ENCODE data around the gene TAF4B.
"Not testable (repeated sequence)": the region's sequence is repeated elsewhere in the genome, so short reads cannot be mapped to it uniquely, and the experiment has no call there.

TAF4B gene

GRCh38 chr18:26277374-26277773 is 51.1 kb downstream of the TAF4B start:
- Histone ChIP-seq H3K9me3 (ENCODE audit: low read length) (peaks cover 4% of the 10 kb centered on the region), H3K4me3 (ENCODE audit: low read depth in 1 of 2, low read length in 2 of 2) (no peak overlapping the region), H3K36me3 (ENCODE audit: insufficient read depth, low read length) (no peaks in the 10 kb centered on the region), H3K4me1 (ENCODE audit: insufficient read depth, low read length) (no peaks in the 10 kb centered on the region), H3K27ac (ENCODE audit: low read depth, low read length) (no peak overlapping the region), H3K9ac (ENCODE audit: low read length) (no peak overlapping the region), H3K27me3 (ENCODE audit: control insufficient read depth in 1 of 2, insufficient read depth in 2 of 2, low read length in 2 of 2) (no peaks in the 10 kb centered on the region)

DNA sequence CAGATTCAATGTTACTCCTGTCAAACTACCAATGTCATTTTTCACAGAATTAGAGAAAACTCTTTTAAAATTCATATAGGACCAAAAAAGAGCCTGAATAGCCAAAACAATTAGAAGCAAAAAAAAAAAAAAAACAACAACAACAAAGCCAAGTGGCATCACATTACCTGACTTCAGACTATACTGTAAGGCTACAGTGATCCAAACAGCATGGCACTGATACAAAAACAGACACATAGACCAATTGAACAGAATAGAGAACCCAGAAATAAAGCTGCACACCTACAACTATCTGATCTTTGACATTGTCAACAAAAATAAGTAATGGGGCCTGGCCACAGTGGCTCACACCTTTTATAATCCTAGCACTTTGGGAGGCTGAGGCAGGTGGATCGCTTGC is 53.2 kb downstream of the TAF4B start:
- Histone ChIP-seq H3K4me1 (ENCODE audit: insufficient read depth, low read length) (no peaks in the 10 kb centered on the region), H3K27ac (ENCODE audit: low read depth, low read length) (no peak overlapping the region), H3K9ac (ENCODE audit: low read length) (no peak overlapping the region), H3K4me3 (ENCODE audit: low read depth in 1 of 2, low read length in 2 of 2) (no peak overlapping the region), H3K27me3 (ENCODE audit: control insufficient read depth in 1 of 2, insufficient read depth in 2 of 2, low read length in 2 of 2) (no peaks in the 10 kb centered on the region), H3K9me3 (ENCODE audit: low read length) (peaks cover 4% of the 10 kb centered on the region), H3K36me3 (ENCODE audit: insufficient read depth, low read length) (no peaks in the 10 kb centered on the region)

GRCh38 chr18:26286008-26286407 is 59.8 kb downstream of the TAF4B start:
- Histone ChIP-seq H3K9ac (ENCODE audit: low read length) (no peak overlapping the region), H3K27ac (ENCODE audit: low read depth, low read length) (no peak overlapping the region), H3K27me3 (ENCODE audit: control insufficient read depth in 1 of 2, insufficient read depth in 2 of 2, low read length in 2 of 2) (no peaks in the 10 kb centered on the region), H3K9me3 (ENCODE audit: low read length) (no peaks in the 10 kb centered on the region), H3K4me1 (ENCODE audit: insufficient read depth, low read length) (no peaks in the 10 kb centered on the region), H3K4me3 (ENCODE audit: low read depth in 1 of 2, low read length in 2 of 2) (no peak overlapping the region), H3K36me3 (ENCODE audit: insufficient read depth, low read length) (no peaks in the 10 kb centered on the region)

DNA sequence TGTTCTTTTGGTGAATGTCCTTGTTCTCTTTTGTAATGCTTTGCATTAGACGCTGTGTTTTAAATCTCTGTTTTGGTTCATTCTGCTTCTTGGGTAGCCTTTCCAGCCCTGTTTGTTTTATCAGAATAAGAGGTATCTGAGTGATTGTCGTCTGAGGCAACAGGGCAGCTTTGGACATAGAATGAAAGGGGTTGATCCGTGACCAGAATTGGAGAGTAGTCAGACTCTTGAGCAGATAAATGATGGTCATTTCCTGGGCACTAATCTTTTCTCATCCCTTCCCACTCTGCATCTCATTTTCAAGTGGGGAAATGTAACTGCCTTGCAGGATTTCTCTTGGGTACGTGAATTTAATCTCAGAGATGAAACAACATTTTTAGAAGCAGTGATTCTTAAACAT is 61.4 kb downstream of the TAF4B start:
- H3K27ac ChIP-seq (ENCODE audit: low read depth, low read length): no peak overlapping the region
- no peaks in the 10 kb centered on the region for H3K9me3 ChIP-seq (ENCODE audit: low read length)

DNA sequence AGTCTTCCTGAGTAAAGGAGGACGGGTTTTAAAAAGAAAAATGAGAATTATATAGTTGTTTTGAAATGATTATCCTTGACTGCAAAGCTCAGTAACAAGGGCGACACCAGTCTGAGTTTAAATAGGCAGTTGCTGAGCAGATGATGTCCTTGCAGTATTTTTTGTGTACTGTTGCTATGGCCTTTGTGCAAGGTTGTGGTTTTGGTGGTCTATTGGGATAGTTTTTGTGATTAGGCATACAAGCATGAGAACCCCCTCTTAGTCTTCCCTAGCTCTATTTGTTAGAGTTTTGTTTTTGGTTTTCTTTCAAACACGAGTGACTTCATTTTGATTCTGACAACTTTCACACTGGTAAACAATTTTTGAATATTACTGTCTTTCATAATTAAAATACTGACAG is 64.1 kb downstream of the TAF4B start:
- Histone ChIP-seq H3K4me1 (ENCODE audit: insufficient read depth, low read length) (no peaks in the 10 kb centered on the region), H3K9ac (ENCODE audit: low read length) (no peak overlapping the region), H3K9me3 (ENCODE audit: low read length) (no peaks in the 10 kb centered on the region), H3K27me3 (ENCODE audit: control insufficient read depth in 1 of 2, insufficient read depth in 2 of 2, low read length in 2 of 2) (no peaks in the 10 kb centered on the region), H3K4me3 (ENCODE audit: low read depth in 1 of 2, low read length in 2 of 2) (no peak overlapping the region), H3K27ac (ENCODE audit: low read depth, low read length) (no peak overlapping the region), H3K36me3 (ENCODE audit: insufficient read depth, low read length) (no peaks in the 10 kb centered on the region)

More for the DNA sequence above, 61.4 kb downstream of the TAF4B start:
- no peaks in the 10 kb centered on the region for H3K36me3 ChIP-seq (ENCODE audit: insufficient read depth, low read length)
- H3K27me3 ChIP-seq (ENCODE audit: control insufficient read depth in 1 of 2, insufficient read depth in 2 of 2, low read length in 2 of 2): no peaks in the 10 kb centered on the region
- H3K9ac ChIP-seq (ENCODE audit: low read length): no peak overlapping the region
- H3K4me1 ChIP-seq (ENCODE audit: insufficient read depth, low read length): no peaks in the 10 kb centered on the region
- no peak overlapping the region for H3K4me3 ChIP-seq (ENCODE audit: low read depth in 1 of 2, low read length in 2 of 2)

DNA sequence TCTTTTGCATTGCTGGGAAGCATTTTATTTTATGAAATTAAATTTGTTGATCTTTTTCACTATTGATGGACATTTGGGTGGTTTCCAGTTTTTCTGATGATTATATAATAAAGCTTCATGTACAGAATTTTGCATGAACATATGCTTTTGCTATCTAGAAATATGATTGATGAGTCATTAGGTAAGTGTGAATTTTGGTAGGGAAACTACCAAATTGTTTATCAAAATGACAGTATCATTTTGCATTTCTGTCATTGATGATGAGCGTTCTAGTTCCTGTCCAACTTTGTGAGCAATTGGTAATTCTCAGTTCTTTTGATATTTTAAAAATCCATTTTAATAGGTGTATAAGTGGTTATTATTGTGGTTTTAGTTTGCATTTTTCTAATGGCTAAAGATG is 67.7 kb downstream of the TAF4B start:
- H3K4me1 ChIP-seq (ENCODE audit: insufficient read depth, low read length): no peaks in the 10 kb centered on the region
- H3K36me3 ChIP-seq (ENCODE audit: insufficient read depth, low read length): no peaks in the 10 kb centered on the region
- H3K9me3 ChIP-seq (ENCODE audit: low read length): no peaks in the 10 kb centered on the region
- H3K27me3 ChIP-seq (ENCODE audit: control insufficient read depth in 1 of 2, insufficient read depth in 2 of 2, low read length in 2 of 2): no peaks in the 10 kb centered on the region
- no peak overlapping the region for H3K9ac ChIP-seq (ENCODE audit: low read length)
- H3K27ac ChIP-seq (ENCODE audit: low read depth, low read length): no peak overlapping the region
- no peak overlapping the region for H3K4me3 ChIP-seq (ENCODE audit: low read depth in 1 of 2, low read length in 2 of 2)

- Histone ChIP-seq H3K36me3 (ENCODE audit: insufficient read depth, low read length) (no peaks in the 10 kb centered on the region), H3K9me3 (ENCODE audit: low read length) (no peaks in the 10 kb centered on the region), H3K27me3 (ENCODE audit: control insufficient read depth in 1 of 2, insufficient read depth in 2 of 2, low read length in 2 of 2) (no peaks in the 10 kb centered on the region), H3K4me3 (ENCODE audit: low read depth in 1 of 2, low read length in 2 of 2) (no peak overlapping the region), H3K27ac (ENCODE audit: low read depth, low read length) (no peak overlapping the region), H3K4me1 (ENCODE audit: insufficient read depth, low read length) (no peaks in the 10 kb centered on the region), H3K9ac (ENCODE audit: low read length) (no peak overlapping the region)
Observed at GRCh38 chr18:26298107-26298506, 71.9 kb downstream of the TAF4B start.

DNA sequence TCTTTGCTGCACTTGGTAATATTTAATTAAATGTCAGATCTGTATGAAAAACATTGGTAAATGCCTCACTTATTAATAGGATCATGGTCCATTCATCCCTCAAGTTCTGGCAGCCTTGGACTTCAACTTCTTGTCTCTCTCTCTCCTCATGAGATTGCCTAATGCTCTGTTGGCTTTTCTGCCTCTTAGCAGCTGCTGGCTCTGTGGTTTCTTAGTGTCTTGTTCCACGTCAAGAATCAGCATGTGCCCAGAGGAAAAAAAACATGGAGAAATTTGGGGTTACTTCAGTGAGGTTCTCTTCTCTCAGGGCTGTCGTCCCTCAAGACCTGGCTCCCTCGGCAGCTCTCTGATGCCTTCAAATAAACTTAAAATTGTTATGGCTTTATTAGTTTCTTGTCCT is 75.4 kb downstream of the TAF4B start:
- no peaks in the 10 kb centered on the region for H3K36me3 ChIP-seq (ENCODE audit: insufficient read depth, low read length)
- no peaks in the 10 kb centered on the region for H3K9me3 ChIP-seq (ENCODE audit: low read length)
- H3K4me3 ChIP-seq (ENCODE audit: low read depth in 1 of 2, low read length in 2 of 2): no peak overlapping the region
- H3K27me3 ChIP-seq (ENCODE audit: control insufficient read depth in 1 of 2, insufficient read depth in 2 of 2, low read length in 2 of 2): no peaks in the 10 kb centered on the region
- H3K9ac ChIP-seq (ENCODE audit: low read length): no peak overlapping the region
- H3K27ac ChIP-seq (ENCODE audit: low read depth, low read length): no peak overlapping the region
- H3K4me1 ChIP-seq (ENCODE audit: insufficient read depth, low read length): no peaks in the 10 kb centered on the region

GRCh38 chr18:26303222-26303621 is 77.0 kb downstream of the TAF4B start:
- H3K36me3 ChIP-seq (ENCODE audit: insufficient read depth, low read length); H3K9me3 ChIP-seq (ENCODE audit: low read length); H3K4me1 ChIP-seq (ENCODE audit: insufficient read depth, low read length); H3K4me3 ChIP-seq (ENCODE audit: low read depth in 1 of 2, low read length in 2 of 2); H3K9ac ChIP-seq (ENCODE audit: low read length); H3K27me3 ChIP-seq (ENCODE audit: control insufficient read depth in 1 of 2, insufficient read depth in 2 of 2, low read length in 2 of 2); H3K27ac ChIP-seq (ENCODE audit: low read depth, low read length): not testable (repeated sequence)

DNA sequence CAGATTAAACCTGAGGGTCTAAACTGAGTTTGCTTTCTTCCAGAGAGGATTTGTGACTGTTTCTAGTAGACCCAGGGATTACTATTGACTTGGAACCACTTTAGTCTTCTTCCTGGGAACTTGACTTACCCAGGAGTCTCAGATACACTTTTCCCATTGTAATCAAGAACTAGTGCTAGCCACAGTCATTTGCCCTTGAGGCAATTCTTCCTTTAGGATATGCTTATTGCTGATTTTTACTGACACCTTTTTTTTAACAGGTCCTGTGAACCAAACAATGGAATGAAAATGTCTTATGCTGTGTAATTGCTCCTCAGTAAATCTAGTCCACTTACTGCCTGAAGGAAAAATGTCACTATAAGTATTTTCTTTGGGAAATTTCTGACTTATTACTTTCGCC is 78.3 kb downstream of the TAF4B start:
- no peak overlapping the region for H3K4me3 ChIP-seq (ENCODE audit: low read depth in 1 of 2, low read length in 2 of 2)
- H3K9me3 ChIP-seq (ENCODE audit: low read length): no peaks in the 10 kb centered on the region
- no peaks in the 10 kb centered on the region for H3K36me3 ChIP-seq (ENCODE audit: insufficient read depth, low read length)
- no peak overlapping the region for H3K27ac ChIP-seq (ENCODE audit: low read depth, low read length)
- no peaks in the 10 kb centered on the region for H3K4me1 ChIP-seq (ENCODE audit: insufficient read depth, low read length)
- no peaks in the 10 kb centered on the region for H3K27me3 ChIP-seq (ENCODE audit: control insufficient read depth in 1 of 2, insufficient read depth in 2 of 2, low read length in 2 of 2)
- H3K9ac ChIP-seq (ENCODE audit: low read length): no peak overlapping the region

DNA sequence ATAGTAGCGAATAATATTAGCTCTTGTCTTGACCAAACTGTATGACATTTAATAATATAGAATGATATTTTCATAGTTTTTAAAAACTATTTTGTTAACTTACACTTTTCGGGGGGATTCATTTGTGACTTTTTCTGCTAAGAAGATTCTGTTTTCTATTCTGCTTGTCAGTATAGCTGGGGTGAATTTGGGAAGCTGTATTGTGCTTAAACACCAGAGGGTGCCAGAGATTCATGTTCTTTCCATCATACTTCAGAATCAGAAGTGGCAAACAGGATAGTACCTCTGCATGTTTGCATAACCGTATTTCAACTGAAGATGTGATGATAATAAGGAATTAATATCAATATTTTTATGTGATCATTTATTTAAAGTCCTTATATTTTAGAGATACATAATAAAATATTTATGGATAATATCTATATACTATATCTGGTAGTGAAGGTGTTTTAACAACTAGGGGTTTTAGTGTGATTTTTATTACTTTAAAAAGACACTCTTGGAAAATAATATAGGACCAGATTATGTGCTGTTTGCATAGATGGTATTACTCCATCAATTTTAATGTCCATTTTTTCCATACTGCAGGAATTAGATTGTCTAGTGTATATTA is 81.0 kb downstream of the TAF4B start:
- no peaks in the 10 kb centered on the region for H3K4me1 ChIP-seq (ENCODE audit: insufficient read depth, low read length)
- no peaks in the 10 kb centered on the region for H3K9me3 ChIP-seq (ENCODE audit: low read length)
- no peak overlapping the region for H3K9ac ChIP-seq (ENCODE audit: low read length)
- H3K27me3 ChIP-seq (ENCODE audit: control insufficient read depth in 1 of 2, insufficient read depth in 2 of 2, low read length in 2 of 2): no peaks in the 10 kb centered on the region
- H3K4me3 ChIP-seq (ENCODE audit: low read depth in 1 of 2, low read length in 2 of 2): no peak overlapping the region
- no peaks in the 10 kb centered on the region for H3K36me3 ChIP-seq (ENCODE audit: insufficient read depth, low read length)
- no peak overlapping the region for H3K27ac ChIP-seq (ENCODE audit: low read depth, low read length)

- Histone ChIP-seq H3K4me3 (ENCODE audit: low read depth in 1 of 2, low read length in 2 of 2) (no peak overlapping the region), H3K27me3 (ENCODE audit: control insufficient read depth in 1 of 2, insufficient read depth in 2 of 2, low read length in 2 of 2) (no peaks in the 10 kb centered on the region), H3K27ac (ENCODE audit: low read depth, low read length) (no peak overlapping the region), H3K9ac (ENCODE audit: low read length) (no peak overlapping the region), H3K4me1 (ENCODE audit: insufficient read depth, low read length) (no peaks in the 10 kb centered on the region), H3K9me3 (ENCODE audit: low read length) (no peaks in the 10 kb centered on the region), H3K36me3 (ENCODE audit: insufficient read depth, low read length) (no peaks in the 10 kb centered on the region)
Observed at GRCh38 chr18:26309281-26309680, 83.0 kb downstream of the TAF4B start.
